ENCODE measurements around the gene GFER.
"Not testable (repeated sequence)": the region's sequence is repeated elsewhere in the genome, so short reads cannot be mapped to it uniquely, and the experiment has no call there.

GFER gene

GRCh38 chr16:2008009-2008526 lies 24.1 kb downstream of the GFER start:
- peak; percentile 85 for DNase-seq

- peak; percentile 56 for DNase-seq
Observed at GRCh38 chr16:2008631-2009163, 24.7 kb downstream of the GFER start.

- no peak for DNase-seq
Observed at GRCh38 chr16:2009164-2009711, 25.2 kb downstream of the GFER start.

- DNase-seq = peak; percentile 90
Observed at GRCh38 chr16:2009791-2010510, 26.0 kb downstream of the GFER start, which contains the start of gene ZNF598. Gene ZNF598 (minus strand): TSS chr16:2009821.

- not testable (repeated sequence) for DNase-seq
Observed at GRCh38 chr16:2011726-2012125, 27.7 kb downstream of the GFER start.

GRCh38 chr16:2013527-2013926 lies 29.5 kb downstream of the GFER start:
- DNase-seq = no peak

- no peak for DNase-seq
Observed at GRCh38 chr16:2015117-2015946, 31.3 kb downstream of the GFER start.

GRCh38 chr16:2015947-2016208 lies 31.9 kb downstream of the GFER start:
- DNase-seq = no peak

GRCh38 chr16:2016407-2016922 lies 32.5 kb downstream of the GFER start:
- DNase-seq = no peak

- peak; percentile 55 for DNase-seq
Observed at GRCh38 chr16:2019518-2019920, 35.5 kb downstream of the GFER start, which contains the start of gene NPW. Gene NPW (plus strand): TSS chr16:2019785.

GRCh38 chr16:2019921-2020831 lies 36.2 kb downstream of the GFER start:
- no peak for DNase-seq

- DNase-seq = peak; percentile 63
Observed at GRCh38 chr16:2022723-2023091, 38.7 kb downstream of the GFER start.

- peak; percentile 93 for DNase-seq
Observed at GRCh38 chr16:2023092-2024031, 39.4 kb downstream of the GFER start.

GRCh38 chr16:2024032-2024420 lies 40.0 kb downstream of the GFER start:
- no peak for DNase-seq

GRCh38 chr16:2025251-2025650 lies 41.3 kb downstream of the GFER start:
- no peak for DNase-seq

- no peak for DNase-seq
Observed at GRCh38 chr16:2025878-2026460, 42.0 kb downstream of the GFER start.

GRCh38 chr16:2026461-2027023 lies 42.5 kb downstream of the GFER start, which contains the start of gene NHERF2:
Gene NHERF2 (plus strand): TSS chr16:2026902. CDS start chr16:2027006, 104 bp downstream.
- peak; percentile 54 for DNase-seq

- DNase-seq = no peak
Observed at GRCh38 chr16:2027024-2028010, 43.3 kb downstream of the GFER start.

- DNase-seq = no peak
Observed at GRCh38 chr16:2028146-2028545, 44.2 kb downstream of the GFER start.
